ENCODE data around the gene HRG.
A peak's percentile ranks its signal among the peaks of the same experiment; 100 is the strongest.
"Not testable (repeated sequence)": the region's sequence is repeated elsewhere in the genome, so short reads cannot be mapped to it uniquely, and the experiment has no call there.

The HRG gene

GRCh38 chr3:186665625-186666188 lies at the start of gene HRG:
TSS of gene HRG (plus strand) at chr3:186666014. CDS start at chr3:186666032, 18 bp downstream.
- DNase-seq (ENCODE audit: low read depth in 2 of 2), result no peak

GRCh38 chr3:186616299-186616617 lies 49.6 kb upstream of the HRG start:
- no peak for DNase-seq (ENCODE audit: low read depth in 2 of 2)

- DNase-seq (ENCODE audit: low read depth in 2 of 2), result peak; percentile 79 to 84
Observed at GRCh38 chr3:186617036-186617946, 48.5 kb upstream of the HRG start.

GRCh38 chr3:186618318-186618938 lies 47.4 kb upstream of the HRG start:
- DNase-seq (ENCODE audit: low read depth in 2 of 2), result no peak

- no peak for DNase-seq (ENCODE audit: low read depth in 2 of 2)
Observed at GRCh38 chr3:186619787-186620212, 46.0 kb upstream of the HRG start.

- no peak for DNase-seq (ENCODE audit: low read depth in 2 of 2)
Observed at GRCh38 chr3:186620213-186621092, 45.4 kb upstream of the HRG start.

- DNase-seq (ENCODE audit: low read depth in 2 of 2), result no peak
Observed at GRCh38 chr3:186621894-186622650, 43.7 kb upstream of the HRG start.

GRCh38 chr3:186622651-186623310 lies 43.0 kb upstream of the HRG start:
- no peak for DNase-seq (ENCODE audit: low read depth in 2 of 2)

- DNase-seq (ENCODE audit: low read depth in 2 of 2), result no peak
Observed at GRCh38 chr3:186624598-186624997, 41.2 kb upstream of the HRG start.

- no peak for DNase-seq (ENCODE audit: low read depth in 2 of 2)
Observed at GRCh38 chr3:186625600-186626042, 40.2 kb upstream of the HRG start.

GRCh38 chr3:186626254-186626847 lies 39.5 kb upstream of the HRG start:
- no peak for DNase-seq (ENCODE audit: low read depth in 2 of 2)

- no peak for DNase-seq (ENCODE audit: low read depth in 2 of 2)
Observed at GRCh38 chr3:186627852-186628414, 37.9 kb upstream of the HRG start.

- no peak for DNase-seq (ENCODE audit: low read depth in 2 of 2)
Observed at GRCh38 chr3:186628756-186629155, 37.1 kb upstream of the HRG start.

- no peak for DNase-seq (ENCODE audit: low read depth in 2 of 2)
Observed at GRCh38 chr3:186630950-186631641, 34.7 kb upstream of the HRG start.

- DNase-seq (ENCODE audit: low read depth in 2 of 2), result no peak
Observed at GRCh38 chr3:186633481-186633880, 32.3 kb upstream of the HRG start.

- not testable (repeated sequence) for DNase-seq (ENCODE audit: low read depth in 2 of 2)
Observed at GRCh38 chr3:186634207-186634606, 31.6 kb upstream of the HRG start.

- no peak for DNase-seq (ENCODE audit: low read depth in 2 of 2)
Observed at GRCh38 chr3:186635532-186635931, 30.3 kb upstream of the HRG start.

GRCh38 chr3:186636536-186636935 lies 29.3 kb upstream of the HRG start:
- no peak for DNase-seq (ENCODE audit: low read depth in 2 of 2)

GRCh38 chr3:186637686-186638085 lies 28.1 kb upstream of the HRG start:
- no peak for DNase-seq (ENCODE audit: low read depth in 2 of 2)
